ENCODE data around the gene TAMM41.
"Not testable (repeated sequence)": the region's sequence is repeated elsewhere in the genome, so short reads cannot be mapped to it uniquely, and the experiment has no call there.

The TAMM41 gene

DNA sequence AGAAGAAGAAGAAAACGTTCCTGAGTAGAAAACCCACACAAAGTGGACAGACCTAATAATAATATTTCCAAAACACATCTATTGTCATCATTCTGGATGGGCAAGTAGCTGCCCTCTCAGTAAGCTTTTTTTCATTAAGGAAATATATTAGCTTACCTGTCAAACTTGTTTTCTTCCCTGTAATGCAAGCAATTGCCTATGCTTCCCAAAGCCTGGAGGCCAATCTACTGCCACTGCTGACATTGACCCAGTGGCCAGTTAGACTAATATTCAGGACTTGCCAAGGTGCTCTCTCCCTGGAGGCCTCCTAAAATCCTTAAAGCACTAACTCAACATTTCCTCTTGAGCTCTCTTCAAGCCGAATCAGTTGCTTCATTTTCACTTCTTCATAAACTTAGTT is 86.7 kb downstream of the TAMM41 start:
- no peak for DNase-seq

- DNase-seq: no peak
Measured at GRCh38 chr3:11757929-11758328, 88.8 kb downstream of the TAMM41 start.

DNA sequence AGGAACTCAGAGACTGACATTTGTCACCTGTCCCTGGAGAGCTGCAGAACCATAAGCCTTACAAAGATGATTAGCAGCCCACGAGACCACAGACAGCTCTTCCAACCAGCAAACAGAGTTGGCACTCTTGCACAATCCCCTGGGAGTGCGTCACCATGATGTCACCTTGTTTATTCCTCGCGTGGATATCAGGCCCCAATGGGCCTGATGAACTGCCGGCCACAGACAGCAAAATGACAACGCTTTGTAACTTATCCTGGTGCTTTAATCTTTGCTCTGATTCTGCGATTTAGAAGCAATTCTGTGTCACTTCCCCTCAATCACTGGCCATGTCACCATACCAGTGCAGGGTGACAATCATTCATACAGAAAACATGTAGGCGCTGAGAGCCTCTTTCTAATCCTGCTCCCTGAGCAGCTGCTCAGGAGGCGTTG is 89.2 kb downstream of the TAMM41 start:
- no peak for DNase-seq

DNA sequence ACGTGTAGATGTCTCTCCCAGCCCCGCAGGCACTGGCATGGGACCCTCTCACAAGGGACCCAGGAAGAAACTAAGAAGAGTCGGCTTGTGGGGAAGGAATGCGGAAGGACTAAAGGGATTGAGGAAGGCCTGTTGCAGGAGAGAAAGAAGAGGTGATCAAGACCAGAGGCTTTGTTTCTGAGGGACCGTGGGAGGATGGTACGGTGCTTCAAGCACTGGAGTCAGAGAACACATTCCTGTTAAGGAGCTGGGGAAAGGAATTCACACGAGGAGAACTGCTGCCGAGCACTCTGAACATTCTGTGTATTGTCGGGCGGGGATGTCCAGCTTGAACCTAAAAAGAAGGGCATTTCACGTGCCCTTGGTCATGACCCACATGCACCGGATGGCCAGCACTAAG is 91.4 kb downstream of the TAMM41 start:
- DNase-seq: no peak

DNA sequence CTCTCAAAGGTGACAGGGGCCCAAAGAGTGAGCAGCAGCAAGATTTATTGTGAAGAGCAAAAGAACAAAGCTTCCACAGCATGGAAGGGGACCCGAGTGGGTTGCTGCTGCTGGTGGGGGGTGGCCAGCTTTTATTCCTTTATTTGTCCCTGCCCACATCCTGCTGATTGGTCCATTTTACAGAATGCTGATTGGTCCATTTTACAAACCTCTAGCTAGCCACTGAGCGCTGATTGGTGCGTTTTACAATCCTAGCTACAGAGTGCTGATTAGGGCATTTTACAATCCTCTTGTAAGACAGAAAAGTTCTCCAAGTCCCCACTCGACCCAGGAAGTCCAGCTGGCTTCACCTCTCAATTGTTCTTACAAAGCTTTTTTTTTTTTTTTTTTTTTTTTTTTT is 94.4 kb downstream of the TAMM41 start:
- DNase-seq: not testable (repeated sequence)

DNA sequence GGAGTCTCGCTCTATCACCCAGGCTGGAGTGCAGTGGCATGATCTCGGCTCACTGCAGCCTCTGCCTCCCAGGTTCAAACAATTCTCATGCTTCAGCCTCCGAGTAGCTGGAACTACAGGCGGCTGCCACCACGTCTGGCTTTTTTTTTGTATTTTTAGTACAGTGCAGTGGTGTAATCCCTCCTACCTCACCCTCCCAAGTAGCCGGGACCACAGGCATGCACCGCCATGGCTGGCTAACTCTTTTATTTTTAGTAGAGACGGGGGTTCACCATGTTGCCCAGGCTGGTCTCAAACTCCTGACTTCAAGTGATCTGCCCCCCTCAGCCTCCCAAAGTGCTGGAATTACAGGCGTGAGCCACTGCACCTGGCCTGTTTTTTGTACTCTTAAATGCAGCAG is 98.4 kb downstream of the TAMM41 start:
- not testable (repeated sequence) for DNase-seq
